Measurements from ENCODE around the gene BBLN.
A peak's percentile ranks its signal among the peaks of the same experiment; 100 is the strongest.

BBLN gene

GRCh38 chr9:128114326-128115186, 45.5 kb upstream of the BBLN start:
- Histone ChIP-seq H3K36me3 (ENCODE audit: insufficient read depth, low read length) (peaks cover 32% of the 10 kb centered on the region), H3K4me2 (ENCODE audit: low read length) (no peak overlapping the region; the same call in 1 of the 2 replicates), H3F3A (ENCODE audit: insufficient read depth, low read length) (peaks cover 4% of the 10 kb centered on the region; the same call in 1 of the 2 replicates), H4K20me1 (ENCODE audit: insufficient read depth, low read length) (no peaks in the 10 kb centered on the region), H2AFZ (ENCODE audit: low read length) (no peak overlapping the region), H3K4me1 (ENCODE audit: insufficient read depth, low read length, severe bottlenecking) (peaks cover 22% of the 10 kb centered on the region), H3K9me2 (ENCODE audit: low read depth, low read length) (no peaks in the 10 kb centered on the region), H3K9me3 (ENCODE audit: low read length) (no peaks in the 10 kb centered on the region), H3K27me3 (ENCODE audit: insufficient read depth, low read length) (no peaks in the 10 kb centered on the region), H3K4me3 (ENCODE audit: low read depth, low read length, poor library complexity, severe bottlenecking) (no peak overlapping the region), H3K79me2 (ENCODE audit: insufficient read depth, low read length) (no peaks in the 10 kb centered on the region), H3K27ac (ENCODE audit: low read depth, low read length, poor library complexity, severe bottlenecking) (peak overlapping the region; percentile 77), H3K9ac (ENCODE audit: low read length) (no peak overlapping the region; the same call in 1 of the 2 replicates)
- no peak for TF ChIP-seq CTCF (IDR thresholded peaks at IDR 0.05; ENCODE audit: low read length)
- TF ChIP-seq EZH2 (IDR thresholded peaks at IDR 0.05; ENCODE audit: borderline replicate concordance, low read length) = no peak

DNA sequence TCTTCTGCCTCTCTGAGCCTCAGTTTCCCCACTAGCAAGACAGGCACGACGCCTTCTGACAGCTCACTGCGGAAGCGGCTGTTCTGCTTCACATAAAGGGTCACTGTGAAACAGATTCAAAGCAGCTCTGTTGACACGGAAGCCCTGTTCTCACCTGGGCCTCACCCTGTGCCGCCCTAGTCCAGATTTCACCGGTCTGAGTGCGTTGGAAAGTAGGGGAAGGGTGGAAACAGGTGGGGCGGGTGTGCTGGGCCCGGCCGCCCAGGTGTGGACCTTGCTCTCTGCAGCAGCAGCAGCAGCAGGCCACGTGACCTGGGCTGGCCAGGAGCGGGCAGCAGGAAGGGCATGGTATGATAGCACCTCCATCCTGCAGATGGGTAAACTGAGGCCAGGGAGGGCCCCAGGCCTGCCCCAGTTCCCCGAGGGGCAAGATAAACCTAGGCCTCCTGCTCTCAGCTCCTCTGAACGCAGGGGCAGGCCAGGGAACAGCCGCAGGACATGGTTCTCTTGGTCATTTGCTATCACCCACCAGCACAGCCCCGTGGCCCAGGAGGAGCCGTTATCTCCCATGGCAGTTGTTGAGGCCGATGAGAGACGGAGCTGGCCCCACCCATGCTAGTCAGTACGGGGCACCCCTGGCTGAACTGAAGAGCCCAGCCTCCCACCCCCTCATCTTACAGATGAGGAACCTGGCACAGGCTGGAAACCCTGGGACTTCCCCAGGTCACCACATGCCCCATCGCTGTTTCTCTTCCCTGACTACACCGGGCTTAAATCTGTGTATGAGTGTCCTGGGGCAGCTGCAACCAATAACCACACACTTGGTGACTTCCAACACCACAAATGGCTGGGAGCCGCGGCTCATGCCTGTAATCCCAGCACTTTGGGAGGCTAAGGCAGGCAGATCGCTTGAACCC, 44.6 kb upstream of the BBLN start:
- H3K9me3 ChIP-seq (ENCODE audit: low read length) = no peaks in the 10 kb centered on the region
- H3K9me2 ChIP-seq (ENCODE audit: low read depth, low read length) = no peaks in the 10 kb centered on the region
- H3K4me2 ChIP-seq (ENCODE audit: low read length) = peak overlapping the region; percentile 6; the same call in 1 of the 2 replicates
- no peak overlapping the region for H3K4me3 ChIP-seq (ENCODE audit: low read depth, low read length, poor library complexity, severe bottlenecking)
- H3K36me3 ChIP-seq (ENCODE audit: insufficient read depth, low read length) = peaks cover 36% of the 10 kb centered on the region
- H4K20me1 ChIP-seq (ENCODE audit: insufficient read depth, low read length) = no peaks in the 10 kb centered on the region
- H3K27me3 ChIP-seq (ENCODE audit: insufficient read depth, low read length) = no peaks in the 10 kb centered on the region
- peaks cover 22% of the 10 kb centered on the region for H3K4me1 ChIP-seq (ENCODE audit: insufficient read depth, low read length, severe bottlenecking)
- TF ChIP-seq CTCF (IDR thresholded peaks at IDR 0.05; ENCODE audit: low read length) = no peak
- TF ChIP-seq EZH2 (IDR thresholded peaks at IDR 0.05; ENCODE audit: borderline replicate concordance, low read length) = no peak
- H3K9ac ChIP-seq (ENCODE audit: low read length) = no peak overlapping the region; the same call in 1 of the 2 replicates
- H3K27ac ChIP-seq (ENCODE audit: low read depth, low read length, poor library complexity, severe bottlenecking) = peak overlapping the region; percentile 77
- peaks cover 4% of the 10 kb centered on the region; the same call in 1 of the 2 replicates for H3F3A ChIP-seq (ENCODE audit: insufficient read depth, low read length)
- no peaks in the 10 kb centered on the region for H3K79me2 ChIP-seq (ENCODE audit: insufficient read depth, low read length)
- no peak overlapping the region for H2AFZ ChIP-seq (ENCODE audit: low read length)

DNA sequence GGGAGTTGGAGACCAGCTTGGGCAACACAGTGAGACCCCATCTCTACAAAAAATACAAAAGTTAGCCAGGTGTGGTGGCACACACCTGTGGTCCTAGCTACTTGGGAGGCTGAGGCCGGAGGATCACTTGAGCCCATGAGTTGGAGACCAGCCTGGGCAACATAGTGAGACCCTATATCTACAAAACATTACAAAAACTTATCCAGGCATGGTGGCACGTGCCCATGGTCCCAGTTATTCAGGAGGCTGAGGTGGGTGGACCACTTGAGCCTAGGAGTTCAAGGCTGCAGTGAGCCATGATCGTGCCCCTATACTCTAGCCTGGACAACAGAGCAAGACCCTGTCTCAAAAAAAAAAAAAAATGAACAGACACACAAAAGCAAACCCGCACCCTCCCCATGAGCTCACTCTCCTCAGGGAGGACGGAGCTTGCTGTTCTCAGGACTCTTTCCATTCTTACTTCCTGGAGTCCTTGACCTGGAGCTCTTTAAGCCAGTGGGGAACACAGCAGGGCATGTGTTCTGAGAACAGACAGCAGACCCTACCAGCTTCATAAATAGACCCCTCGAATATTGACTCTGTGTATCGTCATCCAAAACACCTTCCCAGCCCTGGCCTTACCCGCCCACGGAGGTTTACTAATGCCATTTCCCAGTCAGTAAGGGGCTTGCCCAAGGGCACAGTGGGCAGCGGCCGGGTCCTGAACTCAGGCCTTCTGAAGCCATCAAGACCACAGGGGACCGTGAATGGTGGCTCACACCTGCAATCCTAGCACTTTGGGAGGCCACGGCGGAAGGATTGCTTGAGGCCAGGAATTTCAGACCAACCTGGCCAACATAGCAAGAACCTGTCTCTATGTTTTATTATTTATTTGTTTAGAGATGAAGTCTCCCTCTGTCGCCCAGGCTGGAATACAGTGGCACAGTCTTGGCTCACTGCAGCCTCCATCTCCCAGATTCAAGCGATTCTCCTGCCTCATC, 43.7 kb upstream of the BBLN start:
- no peak overlapping the region for H2AFZ ChIP-seq (ENCODE audit: low read length)
- no peaks in the 10 kb centered on the region for H3K9me2 ChIP-seq (ENCODE audit: low read depth, low read length)
- peak overlapping the region; percentile 77 for H3K27ac ChIP-seq (ENCODE audit: low read depth, low read length, poor library complexity, severe bottlenecking)
- no peaks in the 10 kb centered on the region for H3K9me3 ChIP-seq (ENCODE audit: low read length)
- TF ChIP-seq EZH2 (IDR thresholded peaks at IDR 0.05; ENCODE audit: borderline replicate concordance, low read length) = no peak
- no peak for TF ChIP-seq CTCF (IDR thresholded peaks at IDR 0.05; ENCODE audit: low read length)
- H3K4me3 ChIP-seq (ENCODE audit: low read depth, low read length, poor library complexity, severe bottlenecking) = no peak overlapping the region
- H4K20me1 ChIP-seq (ENCODE audit: insufficient read depth, low read length) = no peaks in the 10 kb centered on the region
- H3K4me2 ChIP-seq (ENCODE audit: low read length) = no peak overlapping the region
- H3K79me2 ChIP-seq (ENCODE audit: insufficient read depth, low read length) = no peaks in the 10 kb centered on the region
- H3F3A ChIP-seq (ENCODE audit: insufficient read depth, low read length) = no peaks in the 10 kb centered on the region
- H3K36me3 ChIP-seq (ENCODE audit: insufficient read depth, low read length) = peaks cover 44% of the 10 kb centered on the region
- peaks cover 22% of the 10 kb centered on the region for H3K4me1 ChIP-seq (ENCODE audit: insufficient read depth, low read length, severe bottlenecking)
- no peak overlapping the region for H3K9ac ChIP-seq (ENCODE audit: low read length)
- H3K27me3 ChIP-seq (ENCODE audit: insufficient read depth, low read length) = no peaks in the 10 kb centered on the region

All from OCI-LY1 (cell line).